Calu3 (cell line): ENCODE results near the gene CNTNAP2. TPM values are rescaled to one million over a fixed set of nuclear protein-coding genes. Genes with fewer than 3 reads are reported as not detected.

Source experiments
- BruUV-seq: library from RNA; stranded (reverse); fragments of 400-500 nt; replicated peaks from 2 replicates; lab custom pipeline; 2021; lab: Mats Ljungman, UMichigan
- CTCF ChIA-PET: fragments of 300-600 bp; sonication (Branson Sonifier 250); formaldehyde crosslinking; loops from one replicate; lab custom pipeline; 2022; ENCODE audit warnings: antibody characterized with exemption; lab: Charles Lee
- DNase-seq: peaks from one replicate; pipeline ENCODE4 v3.0.0; 2022
- H3K27ac Mint-ChIP-seq: one replicate; pipeline ENCODE4 v1.8.0; 2022; ENCODE audit warnings: mixed read lengths; ENCODE audit not compliant: unreplicated experiment
- H3K27me3 Mint-ChIP-seq: one replicate; pipeline ENCODE4 v1.8.0; 2022; ENCODE audit warnings: mixed read lengths; ENCODE audit not compliant: unreplicated experiment
- H3K36me3 Mint-ChIP-seq: one replicate; pipeline ENCODE4 v1.8.0; 2022; ENCODE audit warnings: mild to moderate bottlenecking, moderate library complexity, mixed read lengths; ENCODE audit not compliant: insufficient read depth, unreplicated experiment
- H3K4me1 Mint-ChIP-seq: one replicate; pipeline ENCODE4 v1.8.0; 2022; ENCODE audit warnings: mild to moderate bottlenecking, low read depth, mixed read lengths; ENCODE audit not compliant: unreplicated experiment
- H3K4me3 Mint-ChIP-seq: one replicate; pipeline ENCODE4 v1.8.0; 2022; ENCODE audit warnings: mild to moderate bottlenecking, low read depth, moderate library complexity, mixed read lengths; ENCODE audit not compliant: unreplicated experiment
- H3K9me3 Mint-ChIP-seq: one replicate; pipeline ENCODE4 v1.8.0; 2022; ENCODE audit warnings: low read depth, mixed read lengths; ENCODE audit not compliant: unreplicated experiment
- CTCF ChIP-seq: fragments of 200-600 bp; IDR thresholded peaks from one replicate; pipeline ENCODE4 v1.8.0; 2022; ENCODE audit warnings: antibody characterized with exemption; ENCODE audit not compliant: unreplicated experiment
- intact Hi-C: fragments of 100-400 bp; cut with micrococcal nuclease; formaldehyde crosslinking; loops from one replicate; pipeline ENCODE4 v1.10.0; 2022; ENCODE audit not compliant: unreplicated experiment
- total RNA-seq: library from RNA; stranded (reverse); gene quantifications from 2 replicates; pipeline ENCODE4 v1.2.3, GENCODE V29; 2022

CNTNAP2 gene
- total RNA-seq, 1 experiment from 2014 or later = 1.1 TPM

- no peak overlapping the region for H3K27ac Mint-ChIP-seq
- no peaks in the 10 kb centered on the region for H3K4me1 Mint-ChIP-seq
- H3K27me3 Mint-ChIP-seq = no peaks in the 10 kb centered on the region
- H3K4me3 Mint-ChIP-seq = no peak overlapping the region
- H3K36me3 Mint-ChIP-seq = no peaks in the 10 kb centered on the region
- intact Hi-C loops = no loop called here
- TF ChIP-seq CTCF = no peak
- BruUV-seq = no TSS peak
- no peak for DNase-seq
- CTCF ChIA-PET = no interaction called here
- H3K9me3 Mint-ChIP-seq = peaks cover 11% of the 10 kb centered on the region
Observed at GRCh38 chr7:146659732-146660131, 543.1 kb downstream of the CNTNAP2 start.

- Mint-ChIP-seq H3K4me1 (no peaks in the 10 kb centered on the region), H3K4me3 (no peak overlapping the region)
- BruUV-seq = no TSS peak
Observed at GRCh38 chr7:146660839-146661238, 544.2 kb downstream of the CNTNAP2 start.

GRCh38 chr7:146661435-146661834 lies 544.8 kb downstream of the CNTNAP2 start:
- H3K27me3 Mint-ChIP-seq = no peaks in the 10 kb centered on the region
- no peak for TF ChIP-seq CTCF
- CTCF ChIA-PET = no interaction called here
- intact Hi-C loops = no loop called here
- H3K4me3 Mint-ChIP-seq = no peak overlapping the region
- H3K27ac Mint-ChIP-seq = no peak overlapping the region
- peaks cover 15% of the 10 kb centered on the region for H3K9me3 Mint-ChIP-seq
- H3K36me3 Mint-ChIP-seq = no peaks in the 10 kb centered on the region
- no TSS peak for BruUV-seq
- DNase-seq = no peak
- H3K4me1 Mint-ChIP-seq = no peaks in the 10 kb centered on the region

More at GRCh38 chr7:146660839-146661238, 544.2 kb downstream of the CNTNAP2 start:
- no peak overlapping the region for H3K27ac Mint-ChIP-seq
- DNase-seq = no peak
- peaks cover 11% of the 10 kb centered on the region for H3K9me3 Mint-ChIP-seq
- TF ChIP-seq CTCF = no peak
- intact Hi-C loops = no loop called here
- H3K27me3 Mint-ChIP-seq = no peaks in the 10 kb centered on the region
- CTCF ChIA-PET = no interaction called here
- H3K36me3 Mint-ChIP-seq = no peaks in the 10 kb centered on the region

GRCh38 chr7:146661929-146662328 lies 545.3 kb downstream of the CNTNAP2 start:
- TF ChIP-seq CTCF = no peak
- H3K4me1 Mint-ChIP-seq = no peaks in the 10 kb centered on the region
- BruUV-seq = no TSS peak
- H3K9me3 Mint-ChIP-seq = peaks cover 16% of the 10 kb centered on the region
- H3K4me3 Mint-ChIP-seq = no peak overlapping the region
- CTCF ChIA-PET = no interaction called here
- DNase-seq = no peak
- H3K36me3 Mint-ChIP-seq = no peaks in the 10 kb centered on the region
- no peaks in the 10 kb centered on the region for H3K27me3 Mint-ChIP-seq
- intact Hi-C loops = no loop called here
- H3K27ac Mint-ChIP-seq = no peak overlapping the region
